Right forelimb (tissue), 1 donor: ENCODE data around the gene NRF1.
"Not testable (repeated sequence)": the region's sequence is repeated elsewhere in the genome, so short reads cannot be mapped to it uniquely, and the experiment has no call there.

ENCODE experiments used
- DNase-seq: peaks from one replicate; pipeline ENCODE4 v3.0.0-alpha.2; 2018

The NRF1 gene

GRCh38 chr7:129607471-129608120 is 3.9 kb upstream of the NRF1 start:
- DNase-seq: no peak

GRCh38 chr7:129609666-129610065 is 1.9 kb upstream of the NRF1 start:
- no peak for DNase-seq

- DNase-seq: no peak
Measured at GRCh38 chr7:129610709-129611245, 743 bp upstream of the NRF1 start.

- DNase-seq: peak; percentile 66
Measured at GRCh38 chr7:129612112-129613015, 844 bp downstream of the NRF1 start.

GRCh38 chr7:129613016-129613337 is 1.5 kb downstream of the NRF1 start:
- DNase-seq: no peak

- DNase-seq: no peak
Measured at GRCh38 chr7:129615018-129615417, 3.5 kb downstream of the NRF1 start.

GRCh38 chr7:129616530-129616929 is 5.0 kb downstream of the NRF1 start:
- no peak for DNase-seq

- no peak for DNase-seq
Measured at GRCh38 chr7:129617178-129617577, 5.7 kb downstream of the NRF1 start.

GRCh38 chr7:129617652-129618051 is 6.1 kb downstream of the NRF1 start:
- DNase-seq: no peak

- no peak for DNase-seq
Measured at GRCh38 chr7:129626896-129627295, 15.4 kb downstream of the NRF1 start.

- no peak for DNase-seq
Measured at GRCh38 chr7:129630341-129630740, 18.8 kb downstream of the NRF1 start.

- no peak for DNase-seq
Measured at GRCh38 chr7:129634361-129635034, 23.0 kb downstream of the NRF1 start.

- DNase-seq: peak; percentile 69
Measured at GRCh38 chr7:129635300-129636029, 23.9 kb downstream of the NRF1 start.

- not testable (repeated sequence) for DNase-seq
Measured at GRCh38 chr7:129636030-129636550, 24.6 kb downstream of the NRF1 start.

GRCh38 chr7:129636641-129637040 is 25.1 kb downstream of the NRF1 start:
- DNase-seq: no peak

GRCh38 chr7:129640400-129640799 is 28.9 kb downstream of the NRF1 start:
- DNase-seq: no peak

- DNase-seq: no peak
Measured at GRCh38 chr7:129642871-129643549, 31.5 kb downstream of the NRF1 start.

GRCh38 chr7:129643550-129644170 is 32.1 kb downstream of the NRF1 start:
- no peak for DNase-seq

- no peak for DNase-seq
Measured at GRCh38 chr7:129644634-129645230, 33.2 kb downstream of the NRF1 start.

GRCh38 chr7:129646369-129647021 is 35.0 kb downstream of the NRF1 start:
- no peak for DNase-seq
